Osteoblast (primary cell): ENCODE measurements around the gene TUBB2B. TPM values are rescaled to one million over a fixed set of nuclear protein-coding genes. Genes with fewer than 3 reads are reported as not detected.
"Not testable (repeated sequence)": the region's sequence is repeated elsewhere in the genome, so short reads cannot be mapped to it uniquely, and the experiment has no call there.

Source experiments
- DNase-seq: peaks from one replicate; pipeline ENCODE4 v3.0.0; 2011; ENCODE audit warnings: low spot score, mixed read lengths; ENCODE audit not compliant: insufficient read length; ENCODE audit errors: missing footprints
- H2AFZ ChIP-seq: 2 replicates; pipeline ENCODE4 v1.6.0; 2011; ENCODE audit warnings: mild to moderate bottlenecking, low read length
- H3K27ac ChIP-seq: 2 replicates; pipeline ENCODE4 v1.5.1; 2011; ENCODE audit warnings: mild to moderate bottlenecking, low read depth, low read length, moderate library complexity
- H3K27me3 ChIP-seq: 2 replicates; pipeline ENCODE4 v1.6.0; 2012; ENCODE audit warnings: mild to moderate bottlenecking, control low read depth, inconsistent platforms, low read length, moderate library complexity; ENCODE audit not compliant: insufficient read depth
- H3K36me3 ChIP-seq: 2 replicates; pipeline ENCODE4 v1.5.1; 2011; ENCODE audit warnings: mild to moderate bottlenecking, low read length, control low read depth, moderate library complexity; ENCODE audit not compliant: insufficient read depth
- H3K4me1 ChIP-seq: 2 replicates; pipeline ENCODE4 v1.5.1; 2011; ENCODE audit warnings: mild to moderate bottlenecking, low read length, control low read depth, moderate library complexity; ENCODE audit not compliant: insufficient read depth
- H3K4me2 ChIP-seq: 2 replicates; pipeline ENCODE4 v1.6.0; 2011; ENCODE audit warnings: mild to moderate bottlenecking, low read length; ENCODE audit not compliant: insufficient read depth
- H3K4me3 ChIP-seq: fragments of 200-600 bp; sonication (generic); 3 replicates; pipeline ENCODE4 v1.5.1; 2012; ENCODE audit warnings: mild to moderate bottlenecking, low read length, inconsistent platforms; ENCODE audit not compliant: insufficient read depth
- H3K79me2 ChIP-seq: 2 replicates; pipeline ENCODE4 v1.6.0; 2012; ENCODE audit warnings: mild to moderate bottlenecking, low read length, control low read depth, inconsistent platforms; ENCODE audit not compliant: insufficient read depth
- H3K9me3 ChIP-seq: 2 replicates; pipeline ENCODE4 v1.5.1; 2011; ENCODE audit warnings: low read depth, low read length, control low read depth
- H4K20me1 ChIP-seq: 2 replicates; pipeline ENCODE4 v1.6.0; 2012; ENCODE audit warnings: mild to moderate bottlenecking, low read length, control low read depth; ENCODE audit not compliant: insufficient read depth
- CTCF ChIP-seq: IDR thresholded peaks from 2 replicates; pipeline ENCODE4 v1.5.1; 2011; ENCODE audit warnings: mild to moderate bottlenecking, low read depth, low read length, moderate library complexity; ENCODE audit errors: extremely low read depth
- total RNA-seq: library from RNA; depleted of rRNA; stranded (reverse); fragments of >200 nt; gene quantifications from 2 replicates; pipeline ENCODE4 v1.2.3, GENCODE V29; 2012

TUBB2B gene
- total RNA-seq, 1 donor, result 9.0 TPM

GRCh38 chr6:3188262-3188661 lies 39.2 kb downstream of the TUBB2B start:
- Histone ChIP-seq H4K20me1 (no peaks in the 10 kb centered on the region), H3K4me1 (no peaks in the 10 kb centered on the region), H3K79me2 (no peaks in the 10 kb centered on the region), H3K27ac (no peak overlapping the region), H3K36me3 (no peaks in the 10 kb centered on the region), H3K9me3 (peaks cover 1% of the 10 kb centered on the region), H3K4me3 (no peak overlapping the region), H3K4me2 (no peak overlapping the region), H3K27me3 (peaks cover 29% of the 10 kb centered on the region), H2AFZ (no peak overlapping the region)
- TF ChIP-seq CTCF, result no peak
- no peak for DNase-seq

- Histone ChIP-seq H3K4me2 (no peak overlapping the region), H2AFZ (no peak overlapping the region), H3K27me3 (peaks cover 29% of the 10 kb centered on the region), H4K20me1 (no peaks in the 10 kb centered on the region), H3K4me3 (no peak overlapping the region), H3K9me3 (peaks cover 1% of the 10 kb centered on the region), H3K36me3 (no peaks in the 10 kb centered on the region), H3K79me2 (no peaks in the 10 kb centered on the region), H3K4me1 (no peaks in the 10 kb centered on the region), H3K27ac (no peak overlapping the region)
- no peak for TF ChIP-seq CTCF
- no peak for DNase-seq
Observed at GRCh38 chr6:3186974-3187382, 40.5 kb downstream of the TUBB2B start.

- no peak for DNase-seq
- Histone ChIP-seq H2AFZ (no peak overlapping the region), H3K27ac (no peak overlapping the region), H3K4me3 (no peak overlapping the region), H3K4me1 (no peaks in the 10 kb centered on the region), H3K4me2 (no peak overlapping the region), H4K20me1 (no peaks in the 10 kb centered on the region), H3K27me3 (peaks cover 30% of the 10 kb centered on the region), H3K79me2 (no peaks in the 10 kb centered on the region), H3K36me3 (no peaks in the 10 kb centered on the region), H3K9me3 (no peaks in the 10 kb centered on the region)
- no peak for TF ChIP-seq CTCF
Observed at GRCh38 chr6:3183066-3183465, 44.4 kb downstream of the TUBB2B start.

GRCh38 chr6:3181105-3181504 lies 46.3 kb downstream of the TUBB2B start:
- H3K4me2 ChIP-seq, result no peak overlapping the region

GRCh38 chr6:3179945-3180344 lies 47.5 kb downstream of the TUBB2B start:
- not testable (repeated sequence) for DNase-seq, H3K27ac ChIP-seq, H2AFZ ChIP-seq, H4K20me1 ChIP-seq, H3K9me3 ChIP-seq, H3K4me1 ChIP-seq, H3K36me3 ChIP-seq, H3K79me2 ChIP-seq, H3K4me2 ChIP-seq
- peak overlapping the region; percentile 42 for H3K4me3 ChIP-seq
- peaks cover 12% of the 10 kb centered on the region for H3K27me3 ChIP-seq

More at GRCh38 chr6:3181105-3181504, 46.3 kb downstream of the TUBB2B start:
- no peak overlapping the region for H2AFZ ChIP-seq
- DNase-seq, result no peak
- no peaks in the 10 kb centered on the region for H3K9me3 ChIP-seq
- no peaks in the 10 kb centered on the region for H4K20me1 ChIP-seq
- H3K4me1 ChIP-seq, result no peaks in the 10 kb centered on the region
- H3K27me3 ChIP-seq, result peaks cover 20% of the 10 kb centered on the region
- TF ChIP-seq CTCF, result no peak
- H3K36me3 ChIP-seq, result no peaks in the 10 kb centered on the region
- no peak overlapping the region for H3K4me3 ChIP-seq
- no peaks in the 10 kb centered on the region for H3K79me2 ChIP-seq
- no peak overlapping the region for H3K27ac ChIP-seq

GRCh38 chr6:3178666-3179065 lies 48.8 kb downstream of the TUBB2B start:
- H3K4me2 ChIP-seq, H3K79me2 ChIP-seq, H3K4me3 ChIP-seq, DNase-seq, H4K20me1 ChIP-seq, H3K27me3 ChIP-seq, H3K9me3 ChIP-seq, H3K4me1 ChIP-seq, H2AFZ ChIP-seq, H3K27ac ChIP-seq, H3K36me3 ChIP-seq: not testable (repeated sequence)
